ENCODE measurements around the gene NTF3.

NTF3 gene

GRCh38 chr12:5432011-5432400, at the start of gene NTF3:
Gene NTF3 (plus strand): TSS chr12:5432108. CDS start chr12:5432325, 217 bp downstream.
- DNase-seq: no peak

- DNase-seq: no peak
Observed at GRCh38 chr12:5384015-5384414, 47.9 kb upstream of the NTF3 start.

DNA sequence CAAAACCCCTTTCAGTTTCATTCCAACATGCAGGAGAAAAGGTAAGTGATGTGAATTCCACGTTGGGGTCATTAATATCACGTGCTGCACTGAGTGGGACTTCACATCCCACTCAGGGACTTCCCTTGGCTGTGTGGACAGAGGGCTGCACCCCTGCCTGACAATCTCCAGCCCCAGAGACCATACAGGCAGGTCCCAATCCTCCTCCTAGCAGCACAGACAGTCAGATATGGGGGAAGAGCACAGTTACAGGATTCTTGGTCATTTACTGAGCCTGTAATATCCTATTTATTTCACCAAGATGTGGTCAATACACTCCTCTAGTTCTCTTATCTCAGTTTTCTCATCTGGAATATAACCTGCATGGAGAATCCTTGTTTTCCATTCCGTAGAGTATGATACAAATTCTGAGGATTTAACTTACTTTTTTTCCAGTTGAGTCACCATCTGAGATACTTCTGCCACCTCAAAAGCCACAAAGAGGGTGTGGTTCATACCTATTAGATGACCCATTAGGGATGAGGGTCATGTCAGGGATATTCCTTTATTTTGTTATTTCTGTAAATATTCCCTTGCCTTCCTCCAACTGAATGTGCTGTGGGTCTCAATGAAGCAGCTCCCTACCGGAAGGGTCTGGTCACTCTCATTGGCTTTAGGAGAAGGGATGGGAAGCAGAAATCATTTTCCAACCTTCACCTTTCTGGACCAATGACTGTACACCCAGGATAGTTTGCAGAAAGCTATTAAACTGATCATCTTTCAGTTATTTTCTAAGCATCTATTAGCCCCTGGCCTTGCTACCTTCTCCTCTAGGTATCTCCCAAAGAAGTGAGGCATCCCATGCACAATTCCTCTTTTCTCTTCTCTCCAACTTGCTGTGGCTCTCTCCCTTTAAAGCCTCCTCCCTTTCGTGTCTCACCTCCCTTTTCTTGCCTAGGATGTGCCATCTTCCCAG, 43.0 kb upstream of the NTF3 start:
- no peak for DNase-seq

DNA sequence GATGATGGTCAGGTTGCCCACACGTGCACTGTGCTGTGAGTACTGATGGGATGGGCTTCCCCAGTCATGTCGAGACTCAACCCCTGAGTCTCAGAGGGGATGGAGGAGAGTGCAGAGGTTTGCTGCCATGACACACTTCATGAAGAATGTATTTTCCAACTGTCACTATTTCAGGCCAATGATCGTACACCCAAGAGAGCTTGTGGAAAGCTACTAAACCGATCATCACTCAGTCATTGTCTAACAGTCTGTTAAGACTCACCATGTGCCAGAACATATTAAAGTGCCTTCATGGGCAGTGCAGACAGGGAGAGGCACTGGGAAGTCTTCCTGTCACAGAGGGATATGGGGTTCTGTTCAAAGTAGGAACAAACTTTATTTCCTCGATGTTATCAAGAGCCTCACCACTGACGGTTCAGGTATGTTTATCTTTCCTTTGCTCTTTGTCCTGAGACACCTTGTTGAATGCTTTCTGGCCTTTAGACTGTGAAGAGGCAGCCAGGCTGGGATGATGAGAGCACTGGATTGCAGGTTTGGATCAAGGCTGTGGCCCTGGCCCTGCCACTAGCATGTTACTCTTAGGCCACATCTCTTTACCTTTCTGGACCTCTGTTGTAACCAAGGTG, 41.6 kb upstream of the NTF3 start:
- no peak for DNase-seq

DNA sequence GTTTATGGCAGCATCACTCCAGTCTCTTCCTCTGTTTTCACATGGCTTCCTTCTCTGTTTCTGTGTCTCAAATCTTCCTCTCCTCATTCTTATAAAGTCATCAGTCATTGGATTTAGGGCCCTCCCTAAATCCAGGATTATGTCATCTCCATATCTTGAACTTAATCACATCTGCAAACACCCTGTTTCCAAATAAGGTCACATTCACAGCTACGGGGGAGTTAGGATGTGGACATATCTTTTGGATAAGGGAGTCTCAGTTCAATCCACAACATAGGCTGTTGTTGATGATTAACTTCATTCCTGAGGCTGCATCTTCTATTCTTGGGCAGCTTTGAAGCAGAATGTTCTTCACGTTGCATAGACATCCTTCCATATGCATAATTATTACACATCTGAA, 40.3 kb upstream of the NTF3 start:
- no peak for DNase-seq

- DNase-seq: no peak
Observed at GRCh38 chr12:5392961-5393360, 38.9 kb upstream of the NTF3 start.

GRCh38 chr12:5395443-5396271, 36.3 kb upstream of the NTF3 start:
- DNase-seq: no peak

DNA sequence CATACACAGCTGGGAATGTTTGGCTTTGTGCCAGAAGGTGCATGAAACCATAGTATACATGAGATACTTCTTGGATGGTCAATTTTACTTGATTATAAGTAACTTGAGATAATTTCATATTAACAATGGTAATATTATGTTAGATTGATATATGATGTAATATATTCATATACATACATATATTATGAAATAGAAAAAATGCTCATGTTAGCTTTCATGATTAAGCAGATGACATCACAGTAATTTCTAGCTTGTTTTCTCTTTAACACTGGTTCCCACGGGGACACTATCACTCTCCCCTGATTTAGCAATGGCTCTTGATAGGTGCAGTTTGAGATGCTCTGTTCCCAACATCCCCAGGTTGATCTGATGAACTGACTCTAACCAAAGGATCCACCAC, 35.4 kb upstream of the NTF3 start:
- no peak for DNase-seq

GRCh38 chr12:5399266-5399665, 32.6 kb upstream of the NTF3 start:
- DNase-seq: no peak

DNA sequence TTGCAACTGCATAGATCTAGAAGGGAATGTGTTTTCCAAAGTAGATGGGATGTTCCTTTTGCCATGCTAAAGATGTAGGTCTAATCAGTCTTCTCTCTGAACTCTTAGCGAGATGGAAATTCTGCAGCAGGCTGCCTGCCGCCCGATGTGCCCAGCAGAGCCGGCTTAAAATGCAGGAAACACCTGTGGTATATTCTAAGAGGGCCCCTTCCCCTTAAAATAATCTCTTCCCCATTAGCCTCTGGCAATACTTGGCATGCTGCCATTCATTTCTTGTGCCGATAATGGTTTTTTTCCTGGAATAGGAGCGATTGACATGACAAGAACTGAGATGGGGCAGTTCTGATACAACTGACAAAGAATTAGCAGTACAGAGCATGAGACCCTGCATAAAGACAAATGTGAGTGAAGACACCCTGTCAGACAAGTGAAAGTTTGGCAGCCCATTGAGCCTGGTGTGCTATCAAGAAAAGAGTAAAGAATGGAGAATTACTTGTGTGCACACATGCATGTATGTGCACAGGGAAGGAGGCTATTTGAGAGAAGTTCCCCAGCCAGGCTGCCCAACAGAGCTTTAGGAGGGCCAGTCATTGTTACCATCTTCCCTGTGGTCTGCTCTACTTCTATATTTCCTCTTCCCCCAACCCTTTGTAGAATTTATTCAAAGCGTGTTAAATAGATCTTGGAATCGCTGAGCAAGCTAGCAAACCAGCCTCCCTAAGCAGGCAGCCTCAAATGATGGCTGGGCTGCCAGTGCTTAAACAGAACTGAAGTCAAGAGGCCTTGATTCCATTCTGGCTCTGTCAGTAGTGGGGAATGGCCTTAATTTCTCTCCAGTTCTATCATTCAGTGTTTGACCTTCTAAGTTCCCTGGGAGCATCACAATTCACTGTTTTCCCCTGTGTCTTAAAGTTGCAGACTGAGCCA, 29.6 kb upstream of the NTF3 start:
- no peak for DNase-seq

DNA sequence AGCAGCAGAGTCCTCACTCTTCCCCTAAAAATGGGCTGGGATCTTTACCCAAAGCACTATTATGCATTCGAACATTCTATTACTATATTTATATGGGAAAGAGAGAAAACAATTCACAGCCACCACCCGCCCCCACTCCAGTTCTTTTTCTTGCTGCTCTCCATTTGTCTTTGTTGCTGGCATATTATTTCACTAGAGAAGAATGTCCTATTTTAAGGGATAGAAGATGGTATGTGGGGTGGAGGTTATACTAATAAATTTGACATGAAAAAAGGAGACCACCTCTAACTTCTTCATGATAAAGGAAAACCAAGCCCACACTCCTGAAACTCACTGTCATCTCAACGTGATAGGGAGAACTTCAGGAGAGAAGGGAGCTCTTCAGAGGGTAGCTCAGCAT, 28.5 kb upstream of the NTF3 start:
- no peak for DNase-seq

- DNase-seq: no peak
Observed at GRCh38 chr12:5407034-5407856, 24.7 kb upstream of the NTF3 start.

GRCh38 chr12:5409619-5410018, 22.3 kb upstream of the NTF3 start:
- DNase-seq: no peak

DNA sequence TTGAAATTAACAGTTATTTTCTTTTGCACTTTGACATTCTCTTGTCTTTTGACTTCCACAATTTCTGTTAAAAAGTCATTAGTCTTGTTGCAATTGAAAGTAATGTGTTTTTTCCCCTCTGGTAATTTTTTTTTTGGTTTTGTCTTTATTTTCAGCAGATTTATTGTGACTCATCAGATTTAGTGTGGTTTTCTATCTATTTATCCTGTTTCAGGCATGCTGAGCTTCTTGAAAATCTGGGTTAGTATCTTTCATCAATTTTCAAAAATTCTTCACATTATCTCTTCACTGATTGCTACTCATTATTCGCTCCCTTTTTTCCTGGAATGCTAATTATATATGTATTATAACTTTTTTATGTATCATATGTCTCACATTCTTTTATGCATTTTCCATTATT, 15.3 kb upstream of the NTF3 start:
- DNase-seq: no peak

DNA sequence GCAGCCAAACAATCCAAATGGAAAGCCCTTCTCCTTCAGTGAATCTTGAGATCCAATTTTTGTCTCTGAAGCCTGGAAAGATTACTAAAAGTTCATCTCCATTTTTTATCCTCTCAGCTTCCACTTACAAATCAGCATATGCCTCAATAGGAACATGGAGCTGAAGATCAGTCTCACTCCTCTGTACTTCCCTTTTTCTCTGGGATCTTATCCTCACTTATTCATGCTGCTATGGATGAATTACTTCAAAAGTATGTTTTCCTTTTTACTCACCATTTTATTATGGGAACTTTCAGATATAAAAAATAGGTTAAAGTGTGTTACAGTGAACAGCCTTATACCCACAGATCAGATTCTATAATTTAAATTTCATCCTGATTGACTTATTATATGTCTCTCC, 14.4 kb upstream of the NTF3 start:
- DNase-seq: no peak

DNA sequence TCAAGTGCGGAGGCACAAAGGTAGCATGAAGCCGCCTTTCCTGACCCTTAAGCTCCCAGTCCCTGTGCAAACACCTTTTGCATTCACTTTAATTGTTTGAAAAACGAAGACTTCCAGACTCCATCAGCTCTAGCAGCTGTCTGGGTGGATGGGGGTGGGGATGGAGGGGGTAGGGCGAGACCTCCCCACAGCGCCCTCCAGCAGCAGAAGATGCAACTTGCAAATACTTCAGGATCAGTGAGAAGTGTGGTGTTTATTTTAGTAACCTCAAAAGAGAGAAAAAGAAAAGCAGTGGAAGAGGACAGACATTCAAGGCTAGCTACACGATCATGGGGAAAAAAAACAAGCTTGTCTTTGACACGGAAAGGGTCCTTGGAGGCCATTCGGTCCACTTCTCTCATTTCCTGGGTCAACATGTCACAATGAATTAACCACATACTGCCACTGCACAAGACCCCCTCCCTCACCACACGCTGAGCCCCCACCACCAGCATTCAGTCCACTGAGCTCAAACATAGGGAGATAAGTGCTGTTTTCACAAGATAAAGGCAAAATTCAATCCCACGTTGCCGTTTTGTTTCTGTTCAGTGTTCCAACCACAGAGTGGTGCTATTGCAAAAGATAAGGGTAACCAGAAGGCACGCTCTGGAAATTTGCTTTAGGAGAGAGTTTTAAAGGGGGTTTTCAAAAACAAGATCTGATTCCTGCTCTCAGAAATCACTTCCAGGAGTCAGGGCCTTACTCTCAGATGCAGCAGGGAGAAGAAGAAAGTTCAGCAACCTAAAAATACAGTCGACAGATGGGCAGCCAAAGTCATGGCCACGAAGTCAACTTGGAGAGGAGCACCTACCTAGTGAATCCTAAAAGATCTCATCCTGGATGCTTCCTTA, 3.3 kb upstream of the NTF3 start:
- no peak for DNase-seq

- no peak for DNase-seq
Observed at GRCh38 chr12:5429741-5430557, 2.0 kb upstream of the NTF3 start.

- no peak for DNase-seq
Observed at GRCh38 chr12:5430641-5431603, 986 bp upstream of the NTF3 start.

All from activated CD4-positive, alpha-beta T cell treated with anti-CD3 and anti-CD28 coated beads for 1 hour (primary cell).